CD14-positive monocyte (primary cell): ENCODE measurements around the gene TMEM171. TPM values are rescaled to one million over a fixed set of nuclear protein-coding genes. Genes with fewer than 3 reads are reported as not detected.

Source experiments
- DNase-seq, 3 donors: peaks; one replicate each; pipeline ENCODE4 v3.0.0-alpha.2; 2011 to 2022
- H2AFZ ChIP-seq: 2 replicates; pipeline ENCODE4 v1.6.0; 2012; ENCODE audit warnings: mild to moderate bottlenecking, low read depth, low read length, inconsistent platforms; ENCODE audit not compliant: insufficient read depth, poor library complexity, severe bottlenecking
- H3K27ac ChIP-seq, 2 donors: 1 replicate in 1 of 2; 2 replicates in 1 of 2; pipeline ENCODE4 v1.5.1; 2012 to 2013; ENCODE audit warnings: low read length in 2 of 2, control low read depth in 1 of 2, inconsistent platforms in 1 of 2, low read depth in 1 of 2, mild to moderate bottlenecking in 1 of 2
- H3K27me3 ChIP-seq, 2 donors: one replicate each; pipeline versions ENCODE4 v1.6.0 to v1.6.1; 2011 to 2013; ENCODE audit warnings: low read length in 2 of 2; ENCODE audit not compliant: control insufficient read depth in 2 of 2, insufficient read depth in 2 of 2
- H3K36me3 ChIP-seq, 2 donors: replicated peaks in 1 of 2; 1 replicate in 1 of 2; 2 replicates in 1 of 2; pipeline versions ENCODE4 v1.5.1 to v1.6.1; 2012 to 2013; ENCODE audit warnings: low read length in 2 of 2, control low read depth in 1 of 2, inconsistent platforms in 1 of 2, mild to moderate bottlenecking in 1 of 2; ENCODE audit not compliant: insufficient read depth in 2 of 2, control insufficient read depth in 1 of 2
- H3K4me1 ChIP-seq, 2 donors: 1 replicate in 1 of 2; 2 replicates in 1 of 2; pipeline versions ENCODE4 v1.5.1 to v1.6.1; 2012 to 2013; ENCODE audit warnings: low read length in 2 of 2, control low read depth in 1 of 2, inconsistent platforms in 1 of 2, mild to moderate bottlenecking in 1 of 2, moderate library complexity in 1 of 2; ENCODE audit not compliant: insufficient read depth in 2 of 2, control insufficient read depth in 1 of 2
- H3K4me2 ChIP-seq: replicated peaks from 2 replicates; pipeline ENCODE3; 2012; ENCODE audit warnings: low read length, moderate library complexity, mild to moderate bottlenecking; ENCODE audit not compliant: poor library complexity, severe bottlenecking; ENCODE audit errors: extremely low read depth
- H3K4me3 ChIP-seq, 3 experiments: fragments of 200-600 bp in 1 of 3; sonication (generic) in 1 of 3; replicated peaks in 1 of 3; 1 replicate in 2 of 3; 2 replicates in 1 of 3; pipeline ENCODE4 v1.5.1; 2011 to 2013; ENCODE audit warnings: low read length in 3 of 3, mild to moderate bottlenecking in 3 of 3, control low read depth in 2 of 3, low read depth in 2 of 3, inconsistent platforms in 1 of 3, moderate library complexity in 1 of 3
- H3K79me2 ChIP-seq: 2 replicates; pipeline ENCODE4 v1.6.0; 2012; ENCODE audit warnings: mild to moderate bottlenecking, control low read depth, inconsistent platforms, low read length, moderate library complexity; ENCODE audit not compliant: insufficient read depth
- H3K9ac ChIP-seq: 2 replicates; pipeline ENCODE4 v1.6.0; 2017; ENCODE audit warnings: low read length, mild to moderate bottlenecking; ENCODE audit not compliant: insufficient read depth, poor library complexity, severe bottlenecking
- H3K9me3 ChIP-seq, 2 donors: replicated peaks in 1 of 2; 1 replicate in 1 of 2; 2 replicates in 1 of 2; pipeline versions ENCODE4 v1.5.1 to v1.6.1; 2012 to 2013; ENCODE audit warnings: low read length in 2 of 2, control low read depth in 1 of 2; ENCODE audit not compliant: control insufficient read depth in 1 of 2, insufficient read depth in 1 of 2
- H4K20me1 ChIP-seq: 2 replicates; pipeline ENCODE4 v1.6.0; 2012; ENCODE audit warnings: mild to moderate bottlenecking, low read length, control low read depth, moderate library complexity; ENCODE audit not compliant: insufficient read depth
- H3K27ac Mint-ChIP-seq, 7 donors: one replicate each; pipeline ENCODE4 v1.8.0; 2020; ENCODE audit warnings: mild to moderate bottlenecking in 7 of 7, mixed read lengths in 7 of 7, moderate library complexity in 6 of 7, inconsistent platforms in 2 of 7
- H3K27me3 Mint-ChIP-seq, 3 donors: one replicate each; pipeline ENCODE4 v1.8.0; 2021 to 2022; ENCODE audit warnings: low read depth in 3 of 3, mild to moderate bottlenecking in 3 of 3, mixed read lengths in 3 of 3, moderate library complexity in 3 of 3, inconsistent platforms in 1 of 3
- H3K36me3 Mint-ChIP-seq, 2 donors: one replicate each; pipeline ENCODE4 v1.8.0; 2020; ENCODE audit warnings: mixed read lengths in 2 of 2, inconsistent platforms in 1 of 2, mild to moderate bottlenecking in 1 of 2
- H3K4me1 Mint-ChIP-seq: one replicate; pipeline ENCODE4 v1.8.0; 2020; ENCODE audit warnings: mild to moderate bottlenecking, mixed read lengths
- H3K4me3 Mint-ChIP-seq, 2 donors: one replicate each; pipeline ENCODE4 v1.8.0; 2020; ENCODE audit warnings: mild to moderate bottlenecking in 2 of 2, mixed read lengths in 2 of 2, moderate library complexity in 1 of 2
- H3K9me3 Mint-ChIP-seq, 7 donors: one replicate each; pipeline ENCODE4 v1.8.0; 2020 to 2022; ENCODE audit warnings: mixed read lengths in 7 of 7, mild to moderate bottlenecking in 6 of 7, moderate library complexity in 6 of 7, inconsistent platforms in 2 of 7
- WGBS: methylation state at CpG from one replicate; pipeline ENCODE4 v1.1.5; 2013; ENCODE audit warnings: missing lambda C conversion rate; ENCODE audit not compliant: insufficient coverage; 5-methylcytosine and 5-hydroxymethylcytosine counted together
- intact Hi-C, 2 donors: fragments of 100-400 bp; cut with micrococcal nuclease; formaldehyde crosslinking; loops; one replicate each; pipeline versions ENCODE4 v1.15.0 to v1.15.1; 2023
- polyA plus RNA-seq, 3 donors: library from polyadenylated mRNA; depleted of rRNA in 1 of 3; unstranded in 2 of 3; stranded (reverse) in 1 of 3; fragments of 300-500 nt in 2 of 3; fragments of >200 nt in 1 of 3; fragmentation: Illumina TruSeq in 2 of 3; gene quantifications; 1 replicate in 2 of 3; 2 replicates in 1 of 3; pipeline ENCODE4 v1.2.3, GENCODE V29; 2012 to 2021
- TF ChIP-seq, protein P1 (sequence below): fragments of 200-600 bp; IDR thresholded peaks from one replicate; pipeline ENCODE4 v1.8.0; 2022; ENCODE audit warnings: antibody characterized with exemption, mild to moderate bottlenecking

TMEM171 gene
- polyA plus RNA-seq, 3 donors, result not detected

DNA sequence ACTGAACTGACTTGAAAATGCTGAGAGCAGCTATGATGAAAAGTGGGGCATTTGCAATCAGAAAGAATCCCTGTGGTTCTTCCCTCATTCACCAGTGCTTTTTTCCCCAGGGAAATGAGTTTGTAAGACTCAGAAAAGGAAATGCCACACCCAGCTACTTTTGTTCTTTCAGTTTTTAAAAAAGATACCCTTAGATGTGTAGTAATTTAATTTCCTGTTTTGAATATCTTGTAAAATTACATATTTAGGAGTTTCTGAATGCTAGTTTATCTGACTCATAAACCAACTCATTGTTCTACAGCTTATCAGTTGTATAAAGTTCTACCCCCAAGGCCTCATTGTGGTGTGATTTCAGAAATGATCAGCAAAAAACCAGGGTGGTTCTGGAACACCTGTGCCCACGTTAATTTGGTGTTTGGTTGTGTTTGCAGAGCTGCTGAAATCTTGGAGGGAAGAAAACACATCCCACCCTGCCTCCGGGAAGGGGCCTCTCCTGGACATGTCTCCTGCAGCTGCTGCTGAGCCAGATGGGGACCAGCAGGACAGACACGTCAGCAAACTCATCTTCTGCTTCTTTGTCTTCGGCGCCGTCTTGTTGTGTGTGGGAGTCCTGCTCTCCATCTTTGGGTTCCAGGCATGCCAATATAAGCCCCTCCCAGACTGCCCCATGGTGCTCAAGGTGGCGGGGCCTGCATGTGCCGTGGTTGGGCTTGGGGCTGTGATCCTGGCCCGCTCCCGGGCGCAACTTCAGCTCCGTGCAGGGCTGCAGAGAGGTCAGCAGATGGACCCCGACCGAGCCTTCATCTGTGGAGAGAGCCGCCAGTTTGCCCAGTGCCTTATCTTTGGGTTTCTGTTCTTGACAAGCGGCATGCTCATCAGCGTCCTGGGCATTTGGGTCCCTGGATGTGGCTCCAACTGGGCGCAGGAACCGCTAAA is 2.8 kb downstream of the TMEM171 start:
- Mint-ChIP-seq H3K9me3 (peaks cover 0 to 7% (median 0%) of the 10 kb centered on the region in 7 donors), H3K36me3 (peaks cover 0 to 3% of the 10 kb centered on the region in 2 donors), H3K27ac (no peak overlapping the region), H3K4me1 (peaks cover 6% of the 10 kb centered on the region), H3K27me3 (peaks cover 59 to 88% (median 76%) of the 10 kb centered on the region in 3 donors), H3K4me3 (peak overlapping the region in 1 of 2 donors; percentile 55)
- Histone ChIP-seq H3K27ac (no peak overlapping the region), H3K27me3 (peaks cover 41 to 67% of the 10 kb centered on the region in 2 donors), H4K20me1 (no peaks in the 10 kb centered on the region), H3K36me3 (no peaks in the 10 kb centered on the region), H2AFZ (no peak overlapping the region), H3K9me3 (peaks cover 0 to 12% of the 10 kb centered on the region in 2 donors), H3K9ac (no peak overlapping the region), H3K79me2 (no peaks in the 10 kb centered on the region), H3K4me1 (no peaks in the 10 kb centered on the region), H3K4me3 (no peak overlapping the region), H3K4me2 (no peak overlapping the region)
- TF ChIP-seq, protein P1, sequence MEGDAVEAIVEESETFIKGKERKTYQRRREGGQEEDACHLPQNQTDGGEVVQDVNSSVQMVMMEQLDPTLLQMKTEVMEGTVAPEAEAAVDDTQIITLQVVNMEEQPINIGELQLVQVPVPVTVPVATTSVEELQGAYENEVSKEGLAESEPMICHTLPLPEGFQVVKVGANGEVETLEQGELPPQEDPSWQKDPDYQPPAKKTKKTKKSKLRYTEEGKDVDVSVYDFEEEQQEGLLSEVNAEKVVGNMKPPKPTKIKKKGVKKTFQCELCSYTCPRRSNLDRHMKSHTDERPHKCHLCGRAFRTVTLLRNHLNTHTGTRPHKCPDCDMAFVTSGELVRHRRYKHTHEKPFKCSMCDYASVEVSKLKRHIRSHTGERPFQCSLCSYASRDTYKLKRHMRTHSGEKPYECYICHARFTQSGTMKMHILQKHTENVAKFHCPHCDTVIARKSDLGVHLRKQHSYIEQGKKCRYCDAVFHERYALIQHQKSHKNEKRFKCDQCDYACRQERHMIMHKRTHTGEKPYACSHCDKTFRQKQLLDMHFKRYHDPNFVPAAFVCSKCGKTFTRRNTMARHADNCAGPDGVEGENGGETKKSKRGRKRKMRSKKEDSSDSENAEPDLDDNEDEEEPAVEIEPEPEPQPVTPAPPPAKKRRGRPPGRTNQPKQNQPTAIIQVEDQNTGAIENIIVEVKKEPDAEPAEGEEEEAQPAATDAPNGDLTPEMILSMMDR, result no peak
- no peak for DNase-seq
- intact Hi-C loops, result no loop called here
- 80% methylated on average over 18 of the region's 19 CpGs for WGBS

DNA sequence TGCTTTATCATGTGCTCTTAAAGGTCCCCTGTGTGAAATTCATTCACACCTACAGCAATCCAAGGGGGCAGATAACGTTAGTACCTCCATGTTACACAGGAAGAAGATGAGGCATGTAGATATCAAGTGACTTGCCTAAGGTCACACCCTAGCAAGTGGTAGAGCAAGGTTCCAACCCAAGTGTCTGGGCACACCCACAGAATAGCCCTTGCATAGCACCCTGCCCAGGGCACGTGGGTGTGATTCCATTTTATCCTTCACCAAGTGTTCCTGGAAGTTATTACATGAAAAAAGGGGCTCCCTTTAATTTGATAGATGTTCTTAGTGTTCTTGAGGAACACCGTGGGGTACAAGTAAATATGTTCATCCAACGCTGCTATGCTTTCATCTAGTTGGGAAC is 4.9 kb downstream of the TMEM171 start:
- Mint-ChIP-seq H3K9me3 (peaks cover 0 to 4% (median 0%) of the 10 kb centered on the region in 7 donors), H3K27ac (no peak overlapping the region), H3K4me3 (no peak overlapping the region), H3K4me1 (peaks cover 3% of the 10 kb centered on the region), H3K27me3 (peaks cover 51 to 89% (median 76%) of the 10 kb centered on the region in 3 donors), H3K36me3 (peaks cover 0 to 3% of the 10 kb centered on the region in 2 donors)
- no peak overlapping the region for H3K9ac ChIP-seq
- peaks cover 0 to 4% of the 10 kb centered on the region in 2 donors for H3K9me3 ChIP-seq
- H3K27ac ChIP-seq, result no peak overlapping the region
- TF ChIP-seq, protein P1, result no peak
- no peaks in the 10 kb centered on the region for H3K36me3 ChIP-seq
- no peaks in the 10 kb centered on the region for H3K79me2 ChIP-seq
- WGBS, result 82% methylated on average over 3 of the region's 4 CpGs
- H4K20me1 ChIP-seq, result no peaks in the 10 kb centered on the region
- H3K4me3 ChIP-seq, result no peak overlapping the region
- DNase-seq, result no peak
- no peaks in the 10 kb centered on the region for H3K4me1 ChIP-seq
- H3K27me3 ChIP-seq, result peaks cover 27 to 64% of the 10 kb centered on the region in 2 donors
- intact Hi-C loops, result no loop called here
- no peak overlapping the region for H2AFZ ChIP-seq
- H3K4me2 ChIP-seq, result no peak overlapping the region
